K562 (cell line): ENCODE data around the gene RRH.
"Not testable (repeated sequence)": the region's sequence is repeated elsewhere in the genome, so short reads cannot be mapped to it uniquely, and the experiment has no call there.

Experiments used
- ARNT ChIP-seq, 2 experiments: fragments of 450-650 bp; IDR thresholded peaks; 2 replicates each; pipeline ENCODE4 v1.6.1; 2016; ENCODE audit warnings: mild to moderate bottlenecking in 1 of 2
- MAFG ChIP-seq: fragments of 450-650 bp; conservative IDR thresholded peaks from 2 replicates; pipeline ENCODE4 v1.6.1; 2016; ENCODE audit warnings: missing genetic modification characterization, missing compliant biosample characterization
- NR1H2 ChIP-seq: sonication (generic); formaldehyde crosslinking; IDR thresholded peaks from 2 replicates; pipeline ENCODE4 v1.4.0; 2020; ENCODE audit warnings: mild to moderate bottlenecking, missing genetic modification reagents
- POLR2A ChIP-seq: fragments of 450-650 bp; conservative IDR thresholded peaks from 2 replicates; pipeline ENCODE4 v1.6.1; 2016
- POLR2AphosphoS2 ChIP-seq: IDR thresholded peaks from 2 replicates; pipeline ENCODE4 v1.6.1; 2012; ENCODE audit warnings: low read length, improper control_type of control experiment
- RAD21 ChIP-seq, 2 experiments: fragments of 250-450 bp in 1 of 2; fragments of 450-650 bp in 1 of 2; sonication (Bioruptor Pico) in 1 of 2; formaldehyde crosslinking in 1 of 2; IDR thresholded peaks in 1 of 2; conservative IDR thresholded peaks in 1 of 2; 2 replicates each; pipeline versions ENCODE4 v1.4.0 to v1.8.0; 2020 to 2022; ENCODE audit warnings: mild to moderate bottlenecking in 2 of 2, moderate library complexity in 1 of 2
- RCOR1 ChIP-seq, 2 experiments: IDR thresholded peaks; 2 replicates each; pipeline ENCODE4 v1.6.1; 2012; ENCODE audit warnings: low read depth in 2 of 2, low read length in 2 of 2, borderline replicate concordance in 1 of 2, improper control_type of control experiment in 1 of 2
- TF ChIP-seq, protein P1 (sequence below), 2 experiments: fragments of 450-650 bp in 1 of 2; sonication (generic) in 1 of 2; formaldehyde crosslinking in 1 of 2; IDR thresholded peaks in 1 of 2; conservative IDR thresholded peaks in 1 of 2; 2 replicates each; pipeline versions ENCODE4 v1.6.1 to v1.8.1; 2016 to 2023; ENCODE audit warnings: mild to moderate bottlenecking in 2 of 2, moderate library complexity in 2 of 2, inconsistent platforms in 1 of 2, missing genetic modification reagents in 1 of 2
- TF ChIP-seq, protein P2 (sequence below), 3 experiments: IDR thresholded peaks in 2 of 3; conservative IDR thresholded peaks in 1 of 3; 2 replicates each; pipeline ENCODE4 v1.5.1; 2011 to 2012; ENCODE audit warnings: low read length in 3 of 3, mild to moderate bottlenecking in 3 of 3, control low read depth in 2 of 3, improper control_type of control experiment in 1 of 3, inconsistent platforms in 1 of 3, low read depth in 1 of 3, mixed read lengths in 1 of 3, moderate library complexity in 1 of 3; ENCODE audit not compliant: insufficient read depth in 2 of 3
- TF ChIP-seq, protein P3 (sequence below), 2 experiments: fragments of 450-650 bp; formaldehyde crosslinking in 1 of 2; IDR thresholded peaks; 2 replicates each; pipeline versions ENCODE4 v1.4.0 to v1.6.1; 2014 to 2020; ENCODE audit warnings: mild to moderate bottlenecking in 2 of 2, borderline replicate concordance in 1 of 2, low read depth in 1 of 2
- TF ChIP-seq, protein P4 (sequence below): fragments of 450-650 bp; IDR thresholded peaks from 2 replicates; pipeline ENCODE4 v1.6.1; 2014; ENCODE audit warnings: low read depth, mild to moderate bottlenecking, moderate library complexity, borderline replicate concordance

DNA sequence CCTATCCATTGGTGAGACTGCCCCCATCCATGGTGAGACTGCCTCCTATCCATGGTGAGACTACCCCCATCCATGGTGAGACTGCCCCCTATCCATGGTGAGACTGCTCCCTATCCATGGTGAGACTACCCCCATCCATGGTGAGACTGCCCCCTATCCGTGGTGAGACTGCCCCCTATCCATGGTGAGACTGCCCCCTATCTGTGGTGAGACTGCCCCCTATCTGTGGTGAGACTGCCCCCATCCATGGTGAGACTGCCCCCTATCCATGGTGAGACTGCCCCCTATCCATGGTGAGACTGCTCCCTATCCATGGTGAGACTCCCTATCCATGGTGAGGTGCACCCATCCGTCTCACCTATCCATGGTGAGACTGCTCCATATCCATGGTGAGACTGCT lies 47.8 kb downstream of the RRH start:
- TF ChIP-seq, protein P1, sequence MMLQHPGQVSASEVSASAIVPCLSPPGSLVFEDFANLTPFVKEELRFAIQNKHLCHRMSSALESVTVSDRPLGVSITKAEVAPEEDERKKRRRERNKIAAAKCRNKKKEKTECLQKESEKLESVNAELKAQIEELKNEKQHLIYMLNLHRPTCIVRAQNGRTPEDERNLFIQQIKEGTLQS (IDR thresholded peaks at IDR 0.05), result not testable (repeated sequence)
- TF ChIP-seq, protein P1 (CRISPR knock-in tag; conservative IDR thresholded peaks at IDR 0.05), result not testable (repeated sequence)
- TF ChIP-seq, protein P2, sequence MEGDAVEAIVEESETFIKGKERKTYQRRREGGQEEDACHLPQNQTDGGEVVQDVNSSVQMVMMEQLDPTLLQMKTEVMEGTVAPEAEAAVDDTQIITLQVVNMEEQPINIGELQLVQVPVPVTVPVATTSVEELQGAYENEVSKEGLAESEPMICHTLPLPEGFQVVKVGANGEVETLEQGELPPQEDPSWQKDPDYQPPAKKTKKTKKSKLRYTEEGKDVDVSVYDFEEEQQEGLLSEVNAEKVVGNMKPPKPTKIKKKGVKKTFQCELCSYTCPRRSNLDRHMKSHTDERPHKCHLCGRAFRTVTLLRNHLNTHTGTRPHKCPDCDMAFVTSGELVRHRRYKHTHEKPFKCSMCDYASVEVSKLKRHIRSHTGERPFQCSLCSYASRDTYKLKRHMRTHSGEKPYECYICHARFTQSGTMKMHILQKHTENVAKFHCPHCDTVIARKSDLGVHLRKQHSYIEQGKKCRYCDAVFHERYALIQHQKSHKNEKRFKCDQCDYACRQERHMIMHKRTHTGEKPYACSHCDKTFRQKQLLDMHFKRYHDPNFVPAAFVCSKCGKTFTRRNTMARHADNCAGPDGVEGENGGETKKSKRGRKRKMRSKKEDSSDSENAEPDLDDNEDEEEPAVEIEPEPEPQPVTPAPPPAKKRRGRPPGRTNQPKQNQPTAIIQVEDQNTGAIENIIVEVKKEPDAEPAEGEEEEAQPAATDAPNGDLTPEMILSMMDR (IDR thresholded peaks at IDR 0.05 in 2 of 3, conservative IDR thresholded peaks at IDR 0.05 in 1 of 3; ENCODE audit: insufficient read depth in 2 of 3, low read depth in 1 of 3, low read length in 3 of 3), result peak in 2 of 3 experiments; percentile 14 to 56; a peak in 3 of 6 replicates
- TF ChIP-seq, protein P3, sequence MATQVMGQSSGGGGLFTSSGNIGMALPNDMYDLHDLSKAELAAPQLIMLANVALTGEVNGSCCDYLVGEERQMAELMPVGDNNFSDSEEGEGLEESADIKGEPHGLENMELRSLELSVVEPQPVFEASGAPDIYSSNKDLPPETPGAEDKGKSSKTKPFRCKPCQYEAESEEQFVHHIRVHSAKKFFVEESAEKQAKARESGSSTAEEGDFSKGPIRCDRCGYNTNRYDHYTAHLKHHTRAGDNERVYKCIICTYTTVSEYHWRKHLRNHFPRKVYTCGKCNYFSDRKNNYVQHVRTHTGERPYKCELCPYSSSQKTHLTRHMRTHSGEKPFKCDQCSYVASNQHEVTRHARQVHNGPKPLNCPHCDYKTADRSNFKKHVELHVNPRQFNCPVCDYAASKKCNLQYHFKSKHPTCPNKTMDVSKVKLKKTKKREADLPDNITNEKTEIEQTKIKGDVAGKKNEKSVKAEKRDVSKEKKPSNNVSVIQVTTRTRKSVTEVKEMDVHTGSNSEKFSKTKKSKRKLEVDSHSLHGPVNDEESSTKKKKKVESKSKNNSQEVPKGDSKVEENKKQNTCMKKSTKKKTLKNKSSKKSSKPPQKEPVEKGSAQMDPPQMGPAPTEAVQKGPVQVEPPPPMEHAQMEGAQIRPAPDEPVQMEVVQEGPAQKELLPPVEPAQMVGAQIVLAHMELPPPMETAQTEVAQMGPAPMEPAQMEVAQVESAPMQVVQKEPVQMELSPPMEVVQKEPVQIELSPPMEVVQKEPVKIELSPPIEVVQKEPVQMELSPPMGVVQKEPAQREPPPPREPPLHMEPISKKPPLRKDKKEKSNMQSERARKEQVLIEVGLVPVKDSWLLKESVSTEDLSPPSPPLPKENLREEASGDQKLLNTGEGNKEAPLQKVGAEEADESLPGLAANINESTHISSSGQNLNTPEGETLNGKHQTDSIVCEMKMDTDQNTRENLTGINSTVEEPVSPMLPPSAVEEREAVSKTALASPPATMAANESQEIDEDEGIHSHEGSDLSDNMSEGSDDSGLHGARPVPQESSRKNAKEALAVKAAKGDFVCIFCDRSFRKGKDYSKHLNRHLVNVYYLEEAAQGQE (IDR thresholded peaks at IDR 0.05; ENCODE audit: borderline replicate concordance), result not testable (repeated sequence)
- TF ChIP-seq, protein P3 (CRISPR knock-in tag; IDR thresholded peaks at IDR 0.05; ENCODE audit: low read depth), result not testable (repeated sequence)
- not testable (repeated sequence) for TF ChIP-seq POLR2AphosphoS2; RCOR1 (IDR thresholded peaks at IDR 0.05; ENCODE audit: borderline replicate concordance in 1 of 2, low read depth in 2 of 2, low read length in 2 of 2); POLR2A; ARNT (IDR thresholded peaks at IDR 0.05); MAFG (tag); NR1H2 (CRISPR knock-in tag); RAD21 (CRISPR knock-in tag; conservative IDR thresholded peaks at IDR 0.05 in 1 of 2, IDR thresholded peaks at IDR 0.05 in 1 of 2)
- TF ChIP-seq, protein P4, sequence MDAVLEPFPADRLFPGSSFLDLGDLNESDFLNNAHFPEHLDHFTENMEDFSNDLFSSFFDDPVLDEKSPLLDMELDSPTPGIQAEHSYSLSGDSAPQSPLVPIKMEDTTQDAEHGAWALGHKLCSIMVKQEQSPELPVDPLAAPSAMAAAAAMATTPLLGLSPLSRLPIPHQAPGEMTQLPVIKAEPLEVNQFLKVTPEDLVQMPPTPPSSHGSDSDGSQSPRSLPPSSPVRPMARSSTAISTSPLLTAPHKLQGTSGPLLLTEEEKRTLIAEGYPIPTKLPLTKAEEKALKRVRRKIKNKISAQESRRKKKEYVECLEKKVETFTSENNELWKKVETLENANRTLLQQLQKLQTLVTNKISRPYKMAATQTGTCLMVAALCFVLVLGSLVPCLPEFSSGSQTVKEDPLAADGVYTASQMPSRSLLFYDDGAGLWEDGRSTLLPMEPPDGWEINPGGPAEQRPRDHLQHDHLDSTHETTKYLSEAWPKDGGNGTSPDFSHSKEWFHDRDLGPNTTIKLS, result not testable (repeated sequence)
